K562 treated with DMSO at 1 percent for 12 hours (cell line): ENCODE data around the gene NKX2-4. TPM values are rescaled to one million over a fixed set of nuclear protein-coding genes. Genes with fewer than 3 reads are reported as not detected.

Experiments
- total RNA-seq: library from RNA; unstranded; fragments of 300-600 nt; gene quantifications from 2 replicates; pipeline ENCODE4 v1.2.3, GENCODE V29; 2022; ENCODE audit not compliant: insufficient read depth

Gene NKX2-4
- not detected in 2 replicates for total RNA-seq

DNA sequence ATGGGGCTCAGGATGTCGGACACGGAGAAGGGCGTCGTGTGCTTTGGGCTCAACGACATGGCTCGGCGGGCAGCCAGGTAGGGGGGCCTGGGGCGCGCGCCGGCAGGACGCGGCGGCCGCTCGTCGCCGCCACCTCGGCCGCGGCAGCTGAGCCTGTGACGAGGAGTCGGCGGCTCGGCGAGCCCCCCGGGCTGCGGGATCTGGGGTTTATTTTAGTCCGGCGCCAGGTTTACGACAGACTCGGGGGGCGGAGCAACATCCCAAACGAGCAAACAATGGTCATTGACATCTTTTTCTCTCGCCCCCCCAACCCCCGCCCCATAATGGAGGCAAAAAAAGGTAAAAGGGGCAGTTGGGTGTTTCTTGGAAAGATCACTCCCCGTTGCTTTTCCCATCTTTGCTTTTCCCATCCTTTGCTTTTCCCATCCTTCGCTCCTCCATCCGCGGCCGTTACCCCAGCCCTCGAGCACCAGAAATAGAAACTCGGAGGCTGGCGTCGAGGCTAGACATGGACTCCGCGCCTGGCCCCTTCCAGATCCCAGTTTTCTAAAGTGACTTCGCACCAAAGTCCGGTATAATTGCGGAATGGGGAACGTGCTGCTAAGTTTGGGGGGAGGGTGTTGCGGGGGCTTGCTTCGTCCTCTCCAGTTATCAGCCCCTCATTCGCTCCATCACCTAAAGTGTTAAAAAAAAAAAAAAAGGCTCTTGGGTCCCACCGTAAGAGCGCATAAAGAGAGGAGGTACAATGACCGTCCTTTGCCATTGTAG is at the start of gene NKX2-4:
TSS of gene NKX2-4 (minus strand) at position 186 of the 768 bp plus-strand sequence. CDS start at position 59, 127 bp downstream.

Other genes with a start within 250 kb of the NKX2-4 start
- gene XRN2, start 94.2 kb downstream of the NKX2-4 start, total RNA-seq = 20.7 and 45.2 TPM in 2 replicates
- not detected in 2 replicates for gene NKX2-2, start 116.5 kb upstream of the NKX2-4 start, total RNA-seq